Epithelial cell of umbilical artery (primary cell): Measurements from ENCODE around the gene FNDC4. TPM values are rescaled to one million over a fixed set of nuclear protein-coding genes. Genes with fewer than 3 reads are reported as not detected.

Experiments
- total RNA-seq: library from RNA; depleted of rRNA; stranded (reverse); fragments of >200 nt; gene quantifications from 2 replicates; pipeline ENCODE4 v1.2.3, GENCODE V29; 2014

Gene FNDC4, protein sequence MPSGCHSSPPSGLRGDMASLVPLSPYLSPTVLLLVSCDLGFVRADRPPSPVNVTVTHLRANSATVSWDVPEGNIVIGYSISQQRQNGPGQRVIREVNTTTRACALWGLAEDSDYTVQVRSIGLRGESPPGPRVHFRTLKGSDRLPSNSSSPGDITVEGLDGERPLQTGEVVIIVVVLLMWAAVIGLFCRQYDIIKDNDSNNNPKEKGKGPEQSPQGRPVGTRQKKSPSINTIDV
- 19.5 and 36.1 TPM in 2 replicates for total RNA-seq

GRCh38 chr2:27494944-27495554 lies at the start of gene FNDC4:
Gene FNDC4 (minus strand): TSS chr2:27495200. CDS start chr2:27494679, 521 bp downstream.

GRCh38 chr2:27496357-27497287 lies 1.6 kb upstream of the FNDC4 start, which contains the start of gene GCKR:
Gene GCKR (plus strand): TSS chr2:27496839. CDS start chr2:27496905, 66 bp downstream.

GRCh38 chr2:27489498-27490397 lies 5.3 kb downstream of the FNDC4 start, which contains the start of gene IFT172:
Gene IFT172 (minus strand): TSS chr2:27489743. CDS start chr2:27489653, 90 bp downstream.

DNA sequence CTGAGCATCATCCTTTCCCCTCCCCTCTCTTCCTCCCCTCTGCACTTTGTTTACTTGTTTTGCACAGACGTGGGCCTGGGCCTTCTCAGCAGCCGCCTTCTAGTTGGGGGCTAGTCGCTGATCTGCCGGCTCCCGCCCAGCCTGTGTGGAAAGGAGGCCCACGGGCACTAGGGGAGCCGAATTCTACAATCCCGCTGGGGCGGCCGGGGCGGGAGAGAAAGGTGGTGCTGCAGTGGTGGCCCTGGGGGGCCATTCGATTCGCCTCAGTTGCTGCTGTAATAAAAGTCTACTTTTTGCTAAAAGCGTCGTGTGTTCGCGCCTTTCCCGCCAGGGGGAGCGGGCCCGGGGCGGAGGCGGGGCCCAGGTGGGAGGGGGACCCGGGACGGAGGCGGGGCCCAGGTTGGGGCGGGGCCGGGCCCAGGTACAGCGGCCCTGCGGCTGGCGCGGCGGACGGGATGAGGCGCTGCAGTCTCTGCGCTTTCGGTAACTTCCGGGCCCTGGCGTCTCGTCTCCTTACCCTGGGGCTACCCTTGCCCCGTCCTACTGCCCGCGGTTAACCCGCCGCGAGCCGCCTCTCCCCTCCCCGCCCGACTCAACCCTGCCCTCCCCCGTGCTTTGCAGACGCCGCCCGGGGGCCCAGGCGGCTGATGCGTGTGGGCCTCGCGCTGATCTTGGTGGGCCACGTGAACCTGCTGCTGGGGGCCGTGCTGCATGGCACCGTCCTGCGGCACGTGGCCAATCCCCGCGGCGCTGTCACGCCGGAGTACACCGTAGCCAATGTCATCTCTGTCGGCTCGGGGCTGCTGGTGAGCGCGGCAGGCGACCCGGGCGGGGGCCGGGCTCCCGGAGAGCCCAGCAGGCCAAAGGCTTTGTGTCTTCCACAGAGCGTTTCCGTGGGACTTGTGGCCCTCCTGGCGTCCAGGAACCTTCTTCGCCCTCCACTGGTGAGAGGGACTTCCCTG lies 52.8 kb downstream of the FNDC4 start, which contains the start of gene KRTCAP3:
Gene KRTCAP3 (plus strand): TSS at position 424 of the 962 bp plus-strand sequence. CDS start 32 bp downstream, at position 456.

Other genes starting within 250 kb of the FNDC4 start
- gene SLC30A3, start 232.2 kb downstream of the FNDC4 start, total RNA-seq = 0.32 TPM in 1 of 2 replicates, not detected in the other
- not detected in 2 replicates for gene DNAJC5G, start 219.8 kb downstream of the FNDC4 start, total RNA-seq
- gene TRIM54, start 212.8 kb downstream of the FNDC4 start, total RNA-seq = under 0.01 TPM in 1 of 2 replicates, not detected in the other
- gene UCN, start 186.8 kb downstream of the FNDC4 start, total RNA-seq = 0.46 TPM in 1 of 2 replicates, not detected in the other
- gene MPV17, start 172.1 kb downstream of the FNDC4 start, total RNA-seq = 37.7 and 61.9 TPM in 2 replicates
- gene GTF3C2, start 138.4 kb downstream of the FNDC4 start, total RNA-seq = 20.4 and 27.3 TPM in 2 replicates
- gene EIF2B4, start 124.9 kb downstream of the FNDC4 start, total RNA-seq = 29.6 and 35.9 TPM in 2 replicates
- gene SNX17, start 124.6 kb downstream of the FNDC4 start, total RNA-seq = 136 and 162 TPM in 2 replicates
- 5.8 and 7.8 TPM in 2 replicates for gene ZNF513, start 114.5 kb downstream of the FNDC4 start, total RNA-seq
- 131 and 148 TPM in 2 replicates for gene PPM1G, start 85.6 kb downstream of the FNDC4 start, total RNA-seq
- 104 and 129 TPM in 2 replicates for gene NRBP1, start 66.6 kb downstream of the FNDC4 start, total RNA-seq
- gene KRTCAP3, start 52.8 kb downstream of the FNDC4 start, total RNA-seq = not detected in 2 replicates
- 19.8 and 28.6 TPM in 2 replicates for gene IFT172, start 5.5 kb downstream of the FNDC4 start, total RNA-seq
- 3.2 and 8.8 TPM in 2 replicates for gene GCKR, start 1.6 kb upstream of the FNDC4 start, total RNA-seq
- gene ZNF512, start 87.8 kb upstream of the FNDC4 start, total RNA-seq = 26.6 and 67.0 TPM in 2 replicates
- gene CCDC121, start 133.8 kb upstream of the FNDC4 start, total RNA-seq = 1.3 and 2.0 TPM in 2 replicates
- gene GPN1, start 133.8 kb upstream of the FNDC4 start, total RNA-seq = 48.1 and 59.3 TPM in 2 replicates
- gene SUPT7L, start 168.4 kb upstream of the FNDC4 start, total RNA-seq = 12.6 and 17.2 TPM in 2 replicates
- gene SLC4A1AP, start 168.7 kb upstream of the FNDC4 start, total RNA-seq = 29.8 and 34.4 TPM in 2 replicates